Measurements from ENCODE around the gene ADPRHL1.

ADPRHL1 gene

GRCh38 chr13:113430378-113431110 lies 22.7 kb downstream of the ADPRHL1 start:
- DNase-seq: no peak

DNA sequence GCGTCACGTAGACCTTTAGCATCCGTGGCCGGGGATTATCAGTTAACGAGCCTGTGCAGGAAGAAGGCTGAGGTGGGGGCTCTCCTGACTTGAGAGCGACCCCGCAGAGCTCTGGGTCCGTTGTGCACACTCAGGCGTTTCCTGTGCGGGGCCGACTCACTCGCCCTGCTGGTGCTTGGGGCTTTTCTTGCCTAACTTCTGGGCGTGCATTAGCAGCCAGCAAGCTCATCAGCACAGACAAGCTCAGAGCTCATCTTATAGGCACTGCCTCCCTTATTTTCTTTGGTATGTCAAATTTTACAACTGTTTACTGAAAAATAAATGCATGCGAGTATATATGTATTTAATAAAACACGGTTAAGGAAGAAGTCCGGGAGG lies 23.7 kb downstream of the ADPRHL1 start:
- DNase-seq: no peak

- no peak for DNase-seq
Measured at GRCh38 chr13:113428871-113429607, 24.2 kb downstream of the ADPRHL1 start.

- DNase-seq: no peak
Measured at GRCh38 chr13:113428469-113428865, 24.8 kb downstream of the ADPRHL1 start.

GRCh38 chr13:113427562-113428468 lies 25.5 kb downstream of the ADPRHL1 start:
- no peak for DNase-seq

DNA sequence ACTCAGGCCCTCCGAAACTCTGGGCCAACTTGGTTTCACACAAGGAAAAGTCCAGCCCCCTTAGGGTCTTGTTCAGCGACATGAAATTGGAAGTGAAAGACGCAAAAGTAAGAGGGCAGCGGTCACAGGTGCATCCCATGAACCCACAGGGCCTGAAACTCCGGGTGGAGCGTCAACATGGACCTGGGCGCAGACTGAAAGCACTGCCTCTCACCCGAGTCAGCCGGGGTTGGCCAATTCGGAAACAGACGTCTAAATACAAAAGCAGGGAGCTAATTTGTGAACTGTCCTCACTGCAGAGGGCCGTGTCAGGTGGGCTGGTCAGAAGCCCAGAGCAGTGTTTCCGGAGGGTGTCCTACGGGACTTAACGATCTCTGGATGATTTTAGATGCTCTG lies 26.7 kb downstream of the ADPRHL1 start:
- DNase-seq: no peak

DNA sequence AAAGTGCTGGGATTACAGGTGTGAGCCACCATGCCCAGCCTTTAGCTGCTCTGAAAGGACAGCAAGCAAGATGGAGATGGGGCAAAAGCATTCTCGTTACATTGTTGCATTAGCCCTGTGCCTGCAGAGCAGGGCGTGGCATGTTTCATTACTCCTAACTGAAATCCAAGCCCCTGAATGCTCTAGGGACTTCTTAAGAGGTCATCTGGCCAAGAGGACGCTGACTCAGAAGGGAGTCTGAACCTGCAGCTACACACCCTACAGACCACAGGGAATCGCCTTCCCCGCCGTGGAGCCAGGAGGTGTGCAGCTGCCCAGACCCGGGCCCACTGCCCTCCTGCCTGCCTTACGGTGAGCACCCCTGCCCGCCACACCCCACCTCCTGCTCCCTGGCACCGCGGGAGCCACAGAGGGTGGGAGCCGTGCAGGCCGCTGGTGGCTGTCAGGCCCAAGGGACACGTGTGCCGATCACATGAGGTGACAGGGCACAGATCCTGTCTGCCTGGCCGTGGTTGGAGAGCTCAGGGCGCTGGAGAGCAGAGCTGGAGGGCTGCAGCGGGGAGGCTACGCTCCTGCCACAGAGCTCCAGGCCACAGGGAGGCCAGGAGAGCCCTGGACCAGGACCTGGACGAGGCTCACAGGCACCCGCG lies 27.2 kb downstream of the ADPRHL1 start:
- DNase-seq: no peak

DNA sequence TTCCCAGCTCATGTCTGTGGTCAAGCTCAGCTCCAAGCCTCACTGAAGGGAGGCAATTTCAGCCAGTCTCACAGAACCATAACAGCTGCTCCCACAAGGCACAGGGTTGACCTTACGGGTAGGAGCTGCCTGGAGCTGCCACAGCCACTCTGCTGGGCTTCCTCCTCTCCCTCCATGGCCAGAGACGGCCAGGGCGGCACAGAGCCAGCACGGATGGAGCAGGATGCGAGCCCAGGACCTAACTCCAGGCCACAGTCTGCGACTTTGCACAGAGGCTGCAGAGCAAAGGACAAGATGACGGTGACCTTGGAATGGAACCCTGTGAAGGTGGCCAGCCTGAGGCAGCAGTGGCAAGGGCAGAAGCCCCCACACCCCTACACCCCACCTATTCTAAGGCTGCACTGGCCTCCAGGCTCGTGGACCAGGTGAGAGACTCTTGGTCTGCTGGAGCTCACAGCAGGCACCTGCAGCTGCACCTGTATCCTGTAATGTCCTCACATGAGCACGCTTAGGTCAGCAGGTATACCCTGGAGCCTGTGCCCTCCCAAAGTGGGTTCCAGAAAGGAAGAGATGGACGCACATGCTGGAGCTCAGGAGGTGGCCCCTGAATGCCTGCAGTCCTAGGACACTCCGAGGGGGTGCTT lies 29.6 kb downstream of the ADPRHL1 start:
- no peak for DNase-seq

DNA sequence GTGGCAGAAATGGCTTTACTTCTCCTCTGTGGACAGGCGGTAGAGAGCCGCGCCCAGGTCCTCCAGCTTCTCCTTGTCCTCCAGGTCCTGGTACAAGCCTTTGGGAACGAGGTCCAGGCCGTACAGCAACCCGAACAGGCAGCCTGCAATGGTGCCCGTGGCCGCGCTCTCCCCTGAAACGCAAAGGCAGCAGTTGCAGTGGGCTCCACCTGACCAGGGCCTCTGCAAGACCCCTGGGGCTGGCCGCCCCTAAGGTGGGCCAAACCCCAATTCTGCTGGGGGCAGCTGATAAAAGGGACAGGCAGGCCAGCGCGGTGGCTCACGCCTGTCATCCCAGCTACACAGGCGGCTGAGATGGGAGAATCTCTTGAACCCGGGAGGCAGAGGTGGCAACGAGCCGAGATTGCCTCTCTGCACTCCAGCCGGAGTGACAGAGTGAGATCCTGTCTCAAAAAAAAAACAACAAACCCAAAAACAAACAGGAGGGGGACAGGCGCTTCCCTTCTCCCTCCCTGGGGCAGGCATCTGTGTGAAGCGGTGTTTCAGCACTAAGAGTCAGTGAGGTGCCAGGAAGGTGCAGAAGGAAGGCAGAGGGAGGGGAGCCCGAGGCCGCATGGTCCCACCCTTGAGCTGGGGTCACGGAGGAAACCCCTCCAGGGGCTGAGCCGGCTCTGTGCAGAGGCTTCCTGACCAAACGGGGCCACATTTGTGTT lies 30.3 kb downstream of the ADPRHL1 start:
- DNase-seq: no peak

GRCh38 chr13:113421673-113422270 lies 31.5 kb downstream of the ADPRHL1 start:
- no peak for DNase-seq

DNA sequence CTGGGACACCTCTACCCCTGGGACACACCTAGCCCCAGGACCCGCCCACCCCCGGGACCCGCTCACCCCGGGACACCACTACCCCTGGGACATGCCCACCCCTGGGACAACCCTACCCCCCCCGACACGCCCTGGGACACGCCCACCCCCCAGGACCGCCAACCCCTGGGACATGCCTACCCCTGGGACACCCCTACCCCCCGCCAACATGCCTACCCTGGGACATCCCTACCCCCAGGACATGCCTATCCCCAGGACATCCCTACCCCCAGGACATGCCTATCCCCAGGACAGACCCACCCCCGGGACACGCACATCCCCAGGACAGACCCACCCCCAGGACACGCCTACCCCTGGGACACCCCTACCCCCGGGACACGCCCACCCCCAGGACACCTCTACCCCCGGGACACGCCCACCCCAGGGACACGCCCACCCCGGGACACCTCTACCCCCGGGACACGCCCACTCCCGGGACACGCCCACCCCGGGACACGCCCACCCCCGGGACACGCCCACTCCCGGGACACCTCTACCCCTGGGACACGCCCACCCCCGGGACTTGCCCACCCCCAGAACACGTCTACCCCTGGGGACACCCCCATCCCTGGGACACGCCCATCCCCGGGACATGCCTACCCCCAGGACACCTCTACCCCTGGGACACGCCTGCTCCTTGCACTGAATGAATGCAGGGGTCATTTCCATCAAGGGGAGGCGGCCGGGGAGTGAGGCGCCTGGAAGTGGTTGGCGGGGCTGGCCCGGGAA lies 32.3 kb downstream of the ADPRHL1 start:
- no peak for DNase-seq

GRCh38 chr13:113420232-113420631 lies 33.1 kb downstream of the ADPRHL1 start:
- DNase-seq: no peak

GRCh38 chr13:113419531-113420193 lies 33.6 kb downstream of the ADPRHL1 start:
- no peak for DNase-seq

- no peak for DNase-seq
Measured at GRCh38 chr13:113418722-113419049, 34.6 kb downstream of the ADPRHL1 start.

DNA sequence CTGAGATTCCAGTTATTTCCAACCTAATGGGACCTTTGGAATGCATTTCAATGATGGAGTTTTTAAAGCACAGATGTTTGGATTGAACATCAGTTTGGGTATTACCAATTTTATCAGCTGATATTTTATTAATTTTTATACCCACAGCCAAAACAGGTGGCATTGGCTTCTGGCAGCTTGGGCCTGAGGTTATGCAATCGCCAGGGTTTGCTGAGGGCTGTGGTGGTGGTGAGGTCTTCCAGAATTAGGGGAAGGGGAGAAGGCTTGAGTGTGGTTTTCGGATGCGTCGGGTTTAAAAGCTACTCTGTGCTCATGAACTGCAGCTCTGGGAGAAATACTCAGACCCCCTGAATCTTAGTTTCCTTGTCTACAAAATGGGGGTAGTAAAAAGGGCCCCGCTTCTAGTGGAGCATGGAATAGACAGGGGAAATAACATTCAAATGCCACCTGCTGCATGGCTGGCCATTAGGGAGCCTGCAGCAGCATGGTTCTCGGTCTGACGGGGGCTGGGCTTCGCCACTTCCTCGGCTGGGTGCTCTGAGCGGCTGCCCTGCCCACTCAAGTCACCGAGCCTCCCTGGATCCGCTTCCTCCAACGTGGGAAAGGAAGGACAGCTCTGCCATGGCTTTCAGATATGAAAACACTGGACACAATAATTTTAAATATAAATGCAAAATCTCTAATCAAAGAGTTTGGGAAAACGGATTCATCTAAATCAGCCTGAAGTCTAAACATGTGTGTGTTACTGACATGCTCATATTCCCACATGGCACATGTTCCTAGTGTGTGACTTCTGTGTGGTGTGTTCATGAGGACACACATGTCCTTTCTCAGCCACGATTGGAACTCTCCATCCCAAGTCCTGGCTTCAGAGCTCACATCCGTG lies 35.2 kb downstream of the ADPRHL1 start:
- DNase-seq: no peak

- no peak for DNase-seq
Measured at GRCh38 chr13:113417008-113417751, 36.1 kb downstream of the ADPRHL1 start.

DNA sequence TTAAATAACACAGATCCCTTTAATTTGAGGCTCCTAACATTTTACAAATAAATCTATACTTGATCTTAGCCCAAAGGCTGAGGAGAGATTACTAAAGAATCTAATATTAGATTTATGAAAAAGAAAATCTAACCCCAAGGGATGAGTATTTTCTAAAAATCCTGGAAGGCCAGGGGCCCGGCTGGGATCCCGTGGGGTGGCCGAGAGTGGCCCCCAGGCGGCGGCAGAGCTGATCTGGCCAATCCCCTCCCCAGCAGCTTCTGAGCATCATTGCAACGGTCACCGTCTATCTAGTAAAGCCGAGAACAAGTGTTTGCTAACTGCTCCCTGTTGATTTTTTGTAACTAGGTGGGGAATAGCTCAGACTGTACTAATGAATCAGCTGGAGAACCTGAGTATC lies 37.5 kb downstream of the ADPRHL1 start:
- DNase-seq: no peak

GRCh38 chr13:113415032-113415431 lies 38.3 kb downstream of the ADPRHL1 start:
- DNase-seq: no peak

Data from CD4-positive, alpha-beta T cell treated with Interleukin-4 for 1 hour (primary cell).